ENCODE data around the gene MRPS35. TPM values are rescaled to one million over a fixed set of nuclear protein-coding genes. Genes with fewer than 3 reads are reported as not detected.

The MRPS35 gene
- total RNA-seq, 4 donors from 2014 or later = 30.7 to 78.8 (median 63.8) TPM

- H3K36me3 ChIP-seq = peaks cover 0 to 13% (median 5%) of the 10 kb centered on the region in 4 donors
- H3K4me1 ChIP-seq = peaks cover 13 to 27% (median 19%) of the 10 kb centered on the region in 4 donors
- TF ChIP-seq POLR2A (IDR thresholded peaks at IDR 0.05) = no peak
- no peak for TF ChIP-seq EP300 (IDR thresholded peaks at IDR 0.05; ENCODE audit: low read depth)
- TF ChIP-seq, protein P1, sequence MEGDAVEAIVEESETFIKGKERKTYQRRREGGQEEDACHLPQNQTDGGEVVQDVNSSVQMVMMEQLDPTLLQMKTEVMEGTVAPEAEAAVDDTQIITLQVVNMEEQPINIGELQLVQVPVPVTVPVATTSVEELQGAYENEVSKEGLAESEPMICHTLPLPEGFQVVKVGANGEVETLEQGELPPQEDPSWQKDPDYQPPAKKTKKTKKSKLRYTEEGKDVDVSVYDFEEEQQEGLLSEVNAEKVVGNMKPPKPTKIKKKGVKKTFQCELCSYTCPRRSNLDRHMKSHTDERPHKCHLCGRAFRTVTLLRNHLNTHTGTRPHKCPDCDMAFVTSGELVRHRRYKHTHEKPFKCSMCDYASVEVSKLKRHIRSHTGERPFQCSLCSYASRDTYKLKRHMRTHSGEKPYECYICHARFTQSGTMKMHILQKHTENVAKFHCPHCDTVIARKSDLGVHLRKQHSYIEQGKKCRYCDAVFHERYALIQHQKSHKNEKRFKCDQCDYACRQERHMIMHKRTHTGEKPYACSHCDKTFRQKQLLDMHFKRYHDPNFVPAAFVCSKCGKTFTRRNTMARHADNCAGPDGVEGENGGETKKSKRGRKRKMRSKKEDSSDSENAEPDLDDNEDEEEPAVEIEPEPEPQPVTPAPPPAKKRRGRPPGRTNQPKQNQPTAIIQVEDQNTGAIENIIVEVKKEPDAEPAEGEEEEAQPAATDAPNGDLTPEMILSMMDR (IDR thresholded peaks at IDR 0.05) = no peak
- no peak overlapping the region for H3K27ac ChIP-seq
- H3K9me3 ChIP-seq = no peaks in the 10 kb centered on the region
- in situ Hi-C loops (cut with MboI; ENCODE audit: low pct_ligation_motif_present in 1 of 4, low pct_unique_long_range_greater_than_20kb in 1 of 4, low sequenced_read_pairs in 3 of 4) (no loop called here), intact Hi-C loops (cut with DNase I; ENCODE audit: low total_unique reads) (no loop called here)
- no peaks in the 10 kb centered on the region for H3K27me3 ChIP-seq
- peak overlapping the region in 2 of 4 donors; percentile 82 to 94 for H3K4me3 ChIP-seq
- 70% methylated on average over 2 of the region's 2 CpGs for WGBS, 2 donors (ENCODE audit: low coverage in 1 of 2)
- DNase-seq = no peak
These were observed 1.3 kb downstream of the MRPS35 start for GRCh38 chr12:27711967-27712366.

DNA sequence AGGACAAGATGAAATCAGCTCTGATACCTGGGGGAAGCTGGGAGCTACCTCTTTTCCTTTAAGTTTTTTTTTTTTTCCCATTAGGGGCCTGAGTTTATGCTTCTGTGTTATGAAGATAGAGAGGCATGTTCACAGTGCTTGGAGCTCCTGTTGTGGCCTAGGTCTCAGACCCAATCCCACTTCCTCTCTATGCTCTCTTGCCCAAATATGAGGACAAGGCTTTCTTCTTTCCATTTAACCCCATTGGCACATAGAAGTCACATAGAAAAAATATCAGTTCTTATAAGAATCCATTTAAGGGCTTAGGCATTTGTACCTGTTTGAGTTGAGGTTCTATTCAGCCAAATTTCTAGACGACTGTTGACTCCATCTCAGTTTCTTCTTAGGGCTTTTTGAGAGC lies 12.6 kb downstream of the MRPS35 start:
- H3K27me3 ChIP-seq = no peaks in the 10 kb centered on the region
- peaks cover 0 to 53% (median 14%) of the 10 kb centered on the region in 4 donors for H3K36me3 ChIP-seq
- no peak for DNase-seq
- intact Hi-C loops (cut with DNase I; ENCODE audit: low total_unique reads) = no loop called here
- 66 to 89% methylated on average over 1 of the region's 1 CpG for WGBS, 2 donors (ENCODE audit: low coverage in 1 of 2)
- no peaks in the 10 kb centered on the region for H3K9me3 ChIP-seq
- no peaks in the 10 kb centered on the region for H3K4me1 ChIP-seq
- H3K27ac ChIP-seq = no peak overlapping the region
- no peak overlapping the region for H3K4me3 ChIP-seq
- in situ Hi-C loops (cut with MboI; ENCODE audit: low pct_ligation_motif_present in 1 of 4, low pct_unique_long_range_greater_than_20kb in 1 of 4, low sequenced_read_pairs in 3 of 4) = loop anchor here in 1 of 4 donors (10.0 kb wide), 1 partner anchor 222 kb away; no protein-coding TSS in a partner anchor
- TF ChIP-seq EP300 (IDR thresholded peaks at IDR 0.05; ENCODE audit: low read depth) (no peak), POLR2A (IDR thresholded peaks at IDR 0.05) (no peak), POLR2AphosphoS5 (IDR thresholded peaks at IDR 0.05) (no peak)
- TF ChIP-seq, protein P1 (IDR thresholded peaks at IDR 0.05) = no peak

DNA sequence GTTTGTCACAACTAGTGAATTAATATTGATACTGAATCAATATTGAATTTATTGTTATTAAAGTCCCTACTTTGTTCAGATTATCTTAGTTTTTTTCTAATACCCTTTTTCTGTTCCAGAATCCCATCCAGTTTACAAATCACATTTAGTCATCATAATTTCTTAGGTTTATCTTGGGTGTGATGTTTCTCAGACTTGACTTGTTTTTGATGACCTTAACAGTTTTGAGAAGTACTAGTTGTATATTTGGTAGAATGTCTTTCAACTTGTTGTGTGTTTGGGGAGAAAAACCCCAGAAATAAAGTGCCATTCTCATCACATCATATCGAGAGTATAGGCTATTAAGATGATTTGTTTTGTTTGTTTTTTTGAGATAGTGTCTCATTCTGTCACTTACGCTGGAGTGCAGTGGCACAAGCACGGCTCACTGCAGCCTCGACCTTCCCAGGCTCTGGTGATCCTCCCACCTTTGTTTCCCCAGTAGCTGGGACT lies 19.5 kb downstream of the MRPS35 start:
- DNase-seq = no peak
- H3K27ac ChIP-seq = no peak overlapping the region
- H3K36me3 ChIP-seq = peaks cover 0 to 12% (median 3%) of the 10 kb centered on the region in 4 donors
- H3K9me3 ChIP-seq = no peaks in the 10 kb centered on the region
- intact Hi-C loops (cut with DNase I; ENCODE audit: low total_unique reads) (loop anchor here (10.0 kb wide), 2 partner anchors 85 to 205 kb away; no protein-coding TSS in a partner anchor), in situ Hi-C loops (cut with MboI; ENCODE audit: low pct_ligation_motif_present in 1 of 4, low pct_unique_long_range_greater_than_20kb in 1 of 4, low sequenced_read_pairs in 3 of 4) (loop anchor here in 3 of 4 donors (5.0 to 25.0 kb wide), 4 partner anchors 85 to 215 kb away; no protein-coding TSS in a partner anchor)
- WGBS, 2 donors (ENCODE audit: low coverage in 1 of 2) = 83 to 88% methylated on average over 1 to 4 of the region's 4 CpGs
- H3K4me1 ChIP-seq = peaks cover 0 to 4% (median 0%) of the 10 kb centered on the region in 4 donors
- H3K27me3 ChIP-seq = no peaks in the 10 kb centered on the region
- TF ChIP-seq, protein P1 (IDR thresholded peaks at IDR 0.05) = no peak
- TF ChIP-seq EP300 (IDR thresholded peaks at IDR 0.05; ENCODE audit: low read depth) (no peak), POLR2AphosphoS5 (IDR thresholded peaks at IDR 0.05) (no peak), POLR2A (IDR thresholded peaks at IDR 0.05) (no peak)
- H3K4me3 ChIP-seq = no peak overlapping the region

DNA sequence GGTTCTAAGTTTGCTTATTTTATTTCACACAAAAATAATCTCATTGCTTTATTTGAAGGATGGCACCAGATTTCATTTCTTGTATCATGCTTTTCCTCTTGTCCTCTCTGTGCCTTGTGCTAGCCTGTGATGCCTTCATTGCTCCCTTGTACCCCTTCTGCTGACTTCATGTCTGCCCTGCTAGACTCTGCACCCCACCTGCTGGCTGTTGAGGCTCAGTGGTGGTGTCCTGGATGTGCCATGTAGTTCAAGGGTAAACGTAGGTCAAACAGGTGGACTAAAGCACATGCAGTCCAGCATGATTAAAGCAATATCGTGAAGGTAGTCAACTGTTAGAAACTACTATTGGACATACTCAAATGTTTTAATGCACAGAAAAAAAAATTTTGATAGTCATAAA lies 21.6 kb downstream of the MRPS35 start:
- H3K36me3 ChIP-seq = peaks cover 0 to 21% (median 7%) of the 10 kb centered on the region in 4 donors
- no peaks in the 10 kb centered on the region for H3K9me3 ChIP-seq
- no peak overlapping the region for H3K27ac ChIP-seq
- intact Hi-C loops (cut with DNase I; ENCODE audit: low total_unique reads) = loop anchor here (10.0 kb wide), 2 partner anchors 83 to 203 kb away; no protein-coding TSS in a partner anchor
- no peak for DNase-seq
- peaks cover 0 to 4% (median 0%) of the 10 kb centered on the region in 4 donors for H3K4me1 ChIP-seq
- H3K4me3 ChIP-seq = no peak overlapping the region
- TF ChIP-seq POLR2AphosphoS5 (IDR thresholded peaks at IDR 0.05) (no peak), POLR2A (IDR thresholded peaks at IDR 0.05) (no peak), EP300 (IDR thresholded peaks at IDR 0.05; ENCODE audit: low read depth) (no peak)
- TF ChIP-seq, protein P1 (IDR thresholded peaks at IDR 0.05) = peak in 3 of 5 experiments; percentile 15 to 43 (median 27)
- no peaks in the 10 kb centered on the region for H3K27me3 ChIP-seq
- in situ Hi-C loops (cut with MboI; ENCODE audit: low pct_ligation_motif_present in 1 of 4, low pct_unique_long_range_greater_than_20kb in 1 of 4, low sequenced_read_pairs in 3 of 4) = loop anchor here in 3 of 4 donors (5.0 to 25.0 kb wide), 4 partner anchors 83 to 213 kb away; no protein-coding TSS in a partner anchor
- WGBS, 2 donors (ENCODE audit: low coverage in 1 of 2) = 63 to 78% methylated on average over 2 of the region's 2 CpGs

All from transverse colon (tissue), 4 donors.